Measurements from ENCODE around the gene HRK.
"Not testable (repeated sequence)": the region's sequence is repeated elsewhere in the genome, so short reads cannot be mapped to it uniquely, and the experiment has no call there.

The HRK gene

DNA sequence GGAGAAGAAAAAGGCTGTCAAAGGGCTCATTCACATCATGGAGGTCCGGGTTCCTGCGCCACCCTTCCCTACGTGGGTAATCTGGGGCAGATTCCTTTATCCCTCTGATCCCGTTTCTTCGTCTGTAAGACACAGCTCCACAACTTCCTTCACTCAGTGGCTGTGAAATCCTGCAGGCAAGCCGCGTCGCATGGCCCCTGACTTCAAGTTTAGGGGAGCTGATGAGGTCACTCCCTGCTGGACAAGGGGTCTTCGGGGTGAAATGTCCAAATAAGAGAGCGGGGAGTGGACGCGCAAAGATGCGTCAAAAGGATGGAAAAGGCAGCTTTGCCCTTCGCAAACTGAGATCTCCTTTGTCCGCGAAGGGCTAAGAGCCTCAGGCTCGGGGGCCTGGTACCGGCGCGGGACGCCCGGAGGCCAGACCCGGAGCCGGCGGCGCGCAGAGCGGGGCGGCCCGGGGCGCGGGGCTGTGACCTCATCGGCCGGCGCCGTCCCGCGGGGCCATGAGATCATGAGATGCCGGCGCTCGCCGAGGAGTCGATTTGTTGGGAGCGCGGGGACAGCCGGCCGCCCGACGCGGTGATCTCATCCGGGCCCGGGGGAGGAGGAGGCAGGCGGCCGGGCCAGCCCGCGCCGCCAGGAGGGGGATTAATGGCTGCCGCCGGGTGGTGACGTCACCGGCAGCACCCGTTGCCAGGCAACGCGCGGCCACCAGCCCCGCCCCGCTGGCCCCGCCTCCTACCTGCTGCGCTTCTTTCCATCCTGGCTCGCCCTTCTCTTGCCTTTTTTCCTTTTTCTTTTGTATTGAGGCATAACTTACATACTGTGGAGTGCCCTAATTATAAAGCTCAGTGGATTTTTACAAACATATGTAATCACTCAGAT lies 62.1 kb downstream of the HRK start:
- DNase-seq (ENCODE audit: low read depth, low spot score), result peak; percentile 97

DNA sequence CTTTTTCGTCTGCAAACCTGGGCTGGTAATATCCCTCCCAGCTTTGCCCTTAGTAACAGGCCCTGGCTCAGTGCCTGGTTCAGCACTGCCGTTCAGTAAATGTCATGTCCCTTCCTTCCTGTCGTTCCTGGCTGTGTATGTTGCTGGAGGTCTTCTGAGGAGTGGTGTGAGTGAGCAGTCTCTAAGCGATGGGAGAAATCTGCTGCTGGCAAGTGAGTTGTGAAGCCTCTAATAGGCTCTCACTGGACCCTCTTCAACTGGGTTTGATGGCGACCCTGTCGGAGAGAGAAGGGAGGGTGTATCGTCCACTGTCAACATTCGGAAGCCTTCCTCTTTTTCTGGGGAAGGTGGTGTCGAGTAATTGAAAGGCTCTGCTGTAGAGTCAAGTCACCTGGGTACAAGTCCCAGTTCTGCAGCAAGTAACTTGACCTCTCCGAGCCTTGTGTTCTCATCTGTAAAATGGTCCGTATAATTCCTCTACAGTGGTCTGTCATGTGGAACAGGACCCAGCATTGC lies 62.8 kb downstream of the HRK start:
- peak; percentile 20 for DNase-seq (ENCODE audit: low read depth, low spot score)

DNA sequence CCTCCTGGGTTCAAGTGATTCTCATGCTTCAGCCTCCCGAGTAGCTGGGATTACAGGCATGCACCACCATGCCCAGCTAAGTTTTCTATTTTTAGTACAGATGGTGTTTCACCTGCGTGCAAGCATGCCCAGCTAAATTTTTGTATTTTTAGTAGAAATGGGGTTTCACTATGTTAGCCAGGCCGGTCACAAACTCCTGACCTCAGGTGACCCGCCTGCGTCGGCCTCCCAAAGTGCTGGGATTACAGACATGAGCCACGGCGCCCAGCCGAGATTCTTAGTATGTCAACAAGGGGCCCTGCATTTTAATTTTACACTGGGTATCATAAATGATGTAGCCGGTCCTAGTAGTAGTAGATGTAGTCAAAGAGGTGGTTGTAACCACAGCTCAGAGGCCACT lies 66.5 kb downstream of the HRK start:
- not testable (repeated sequence) for DNase-seq (ENCODE audit: low read depth, low spot score)

DNA sequence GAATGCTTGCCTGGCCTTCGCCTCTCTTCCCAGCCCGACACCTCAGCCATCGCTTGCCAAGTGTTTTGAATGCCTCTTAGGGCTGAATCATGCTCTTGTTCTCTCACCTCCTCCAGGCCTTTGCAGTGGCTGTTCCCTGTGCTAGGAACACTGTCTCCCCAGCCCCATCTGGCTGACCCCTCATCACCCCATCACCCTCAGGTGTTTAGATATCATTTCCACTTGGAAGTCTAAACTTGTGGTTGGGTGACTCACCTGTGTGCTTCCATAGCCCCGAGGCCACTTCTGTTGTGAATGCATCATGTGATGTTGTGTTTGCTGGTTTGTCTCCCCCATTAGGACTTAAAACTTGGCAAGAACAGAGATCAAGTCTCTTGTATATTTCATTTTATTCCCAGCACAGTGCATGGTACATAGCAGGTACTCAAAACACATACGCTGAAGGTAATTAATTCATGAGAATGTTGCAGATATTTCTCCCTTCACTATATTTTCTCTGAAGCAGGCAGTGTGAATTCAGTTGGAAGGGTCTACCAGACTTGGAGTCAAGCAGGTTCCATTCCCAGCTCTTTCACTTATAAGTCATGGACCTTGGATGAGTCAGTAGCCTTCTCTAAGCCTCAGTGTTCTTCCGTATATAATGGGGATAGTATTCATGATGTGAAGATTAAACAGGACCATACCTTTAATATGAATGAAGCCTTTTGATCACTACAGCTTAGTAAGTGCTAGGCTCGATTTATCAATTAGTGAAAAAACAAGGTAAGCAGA lies 67.8 kb downstream of the HRK start:
- no peak for DNase-seq (ENCODE audit: low read depth, low spot score)

DNA sequence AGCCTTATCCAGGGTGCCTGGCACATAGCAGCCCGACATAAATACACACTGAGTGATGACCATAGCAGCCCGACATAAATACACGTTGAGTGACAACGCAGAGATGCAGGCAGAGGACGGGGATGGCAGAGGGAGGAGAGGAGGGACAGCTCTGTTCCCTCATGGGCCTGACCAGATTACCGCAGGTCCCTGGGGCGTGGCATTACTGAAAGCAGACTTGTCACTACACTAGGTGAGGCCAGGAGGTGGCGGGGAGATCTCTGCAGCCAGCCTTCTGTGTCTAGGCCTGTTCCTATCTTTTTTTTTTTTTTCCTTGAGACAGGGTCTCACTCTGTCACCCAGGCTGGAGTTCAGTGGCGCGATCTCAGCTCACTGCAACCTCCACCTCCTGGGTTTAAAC lies 69.0 kb downstream of the HRK start:
- no peak for DNase-seq (ENCODE audit: low read depth, low spot score)

DNA sequence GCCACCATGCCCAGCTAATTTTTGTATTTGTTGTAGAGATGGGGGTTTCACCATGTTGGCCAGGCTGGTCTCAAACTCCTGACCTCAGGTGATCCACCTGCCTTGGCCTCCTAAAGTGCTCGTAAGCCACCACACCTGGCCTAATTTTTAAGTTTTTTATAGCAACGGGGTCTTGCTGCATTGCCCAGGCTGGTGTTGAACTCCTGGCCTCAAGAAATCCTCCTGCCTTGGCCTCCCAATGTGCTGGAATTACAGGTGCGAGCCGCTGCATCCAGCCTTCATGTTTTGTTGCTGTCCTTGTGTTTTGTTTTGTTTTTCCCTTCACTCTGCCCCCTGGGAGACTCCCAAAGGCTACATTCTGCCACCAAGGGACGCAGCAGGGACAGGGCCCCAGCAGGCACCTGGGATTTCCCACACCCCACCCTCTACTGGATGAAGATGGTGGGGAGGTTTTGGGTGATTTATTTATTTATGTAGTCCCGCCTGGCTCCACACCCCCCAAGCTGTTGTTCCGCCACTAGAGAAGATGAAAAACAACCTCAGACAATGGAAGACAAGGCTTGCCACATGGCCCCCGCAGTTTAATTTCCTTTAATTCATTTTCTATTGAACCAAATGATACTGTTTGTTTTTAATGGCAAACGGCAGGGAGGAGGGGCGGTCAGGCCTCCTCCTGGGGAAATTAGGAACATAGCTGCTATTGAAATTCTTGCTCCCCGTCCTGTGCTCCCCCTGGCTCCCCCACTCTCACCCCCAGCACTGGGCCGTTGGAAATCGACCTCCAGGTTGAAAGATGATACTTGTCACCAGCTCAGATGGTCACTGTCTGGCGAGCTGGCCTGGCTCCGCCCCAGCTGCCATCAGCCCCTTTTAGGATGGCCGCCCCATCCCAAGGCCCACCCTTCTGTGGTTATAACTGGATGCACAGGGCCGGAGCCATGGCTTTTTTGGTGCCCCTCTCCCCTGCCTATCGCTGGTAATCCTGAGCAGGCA lies 72.8 kb downstream of the HRK start:
- DNase-seq (ENCODE audit: low read depth, low spot score), result no peak

DNA sequence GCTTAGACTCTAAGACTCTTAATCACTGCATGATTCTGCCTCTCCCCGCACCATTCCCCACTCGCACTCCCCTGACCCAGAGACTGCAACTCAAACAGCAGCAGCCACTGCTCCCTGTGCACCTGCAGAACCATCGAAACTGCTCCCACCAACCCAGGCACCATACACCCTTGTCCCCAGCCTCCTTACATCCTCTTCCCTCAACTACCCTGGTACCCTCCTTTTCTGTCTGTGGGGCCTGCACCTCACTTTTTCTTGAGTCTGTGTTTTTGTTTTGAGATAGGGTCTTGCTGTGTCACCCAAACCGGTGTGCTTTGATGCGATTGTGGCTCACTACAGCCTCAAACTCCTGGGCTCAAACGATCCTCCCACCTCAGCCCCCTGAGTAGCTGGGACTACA lies 73.7 kb downstream of the HRK start:
- no peak for DNase-seq (ENCODE audit: low read depth, low spot score)

DNA sequence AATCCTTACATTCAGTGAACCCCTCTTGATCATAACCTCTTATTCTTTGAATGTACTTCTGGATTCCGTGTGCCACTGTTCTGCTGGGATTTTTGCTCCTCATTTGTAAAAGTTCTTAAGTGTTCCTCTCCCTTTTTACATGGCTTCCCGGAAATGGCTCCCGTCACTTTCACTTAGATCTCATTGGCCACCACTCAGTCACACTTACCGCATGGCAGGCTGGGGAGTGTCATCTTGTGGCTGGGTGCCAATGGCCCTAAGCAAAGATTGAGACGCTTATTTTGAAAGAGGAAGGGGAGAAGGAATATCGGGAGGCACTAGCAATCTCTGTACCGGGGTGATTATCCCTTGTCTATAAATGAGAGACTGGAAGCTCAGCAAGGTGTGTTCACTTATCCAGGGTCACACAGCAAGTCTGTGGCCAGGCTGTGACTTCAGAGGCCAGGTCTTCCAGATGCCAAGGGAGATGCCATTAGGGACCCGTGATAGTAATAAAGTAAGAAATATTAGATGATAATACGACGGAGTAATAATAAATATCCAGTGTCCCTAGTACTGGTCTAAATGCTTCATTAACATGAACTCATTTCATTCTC lies 74.3 kb downstream of the HRK start:
- DNase-seq (ENCODE audit: low read depth, low spot score), result no peak
